H1 (cell line): ENCODE results near the gene MMP24. TPM values are rescaled to one million over a fixed set of nuclear protein-coding genes. Genes with fewer than 3 reads are reported as not detected.

ENCODE experiments used
- CTCF ChIA-PET: fragments of 300-600 bp; sonication (Branson Sonifier 250); formaldehyde crosslinking; loops from one replicate; lab custom pipeline; 2021; ENCODE audit not compliant: partially characterized antibody; lab: Charles Lee
- POLR2A ChIA-PET: fragments of 300-600 bp; sonication (Branson Sonifier 250); formaldehyde crosslinking; loops from one replicate; lab custom pipeline; 2021; ENCODE audit warnings: inconsistent platforms; ENCODE audit not compliant: partially characterized antibody; lab: Charles Lee
- DNase-seq, 2 experiments: peaks; one replicate each; pipeline versions ENCODE4 v3.0.0 to v3.0.0-alpha.2; 2010 to 2022; ENCODE audit warnings: low spot score in 2 of 2, low read depth in 1 of 2, mixed read lengths in 1 of 2
- FAIRE-seq: peaks from 2 replicates; lab custom pipeline; 2011; peaks lifted over from hg19 to GRCh38; lab: Jason Lieb, UNC
- H2AFZ ChIP-seq: 2 replicates; pipeline ENCODE4 v1.8.1; 2012; ENCODE audit warnings: low read length, inconsistent platforms
- H2AK5ac ChIP-seq: 2 replicates; pipeline ENCODE4 v1.6.1; 2013; ENCODE audit warnings: low read depth, low read length
- H2BK120ac ChIP-seq: replicated peaks from 2 replicates; pipeline ENCODE3; 2013; ENCODE audit warnings: low read depth, low read length, inconsistent platforms
- H2BK12ac ChIP-seq: 2 replicates; pipeline ENCODE4 v1.6.1; 2013; ENCODE audit warnings: low read depth, low read length
- H2BK15ac ChIP-seq: 2 replicates; pipeline ENCODE4 v1.6.1; 2013; ENCODE audit warnings: low read length
- H2BK20ac ChIP-seq: 2 replicates; pipeline ENCODE4 v1.6.1; 2013; ENCODE audit warnings: low read length
- H2BK5ac ChIP-seq: 2 replicates; pipeline ENCODE4 v1.6.1; 2013; ENCODE audit warnings: low read depth, low read length
- H3K14ac ChIP-seq: 2 replicates; pipeline ENCODE4 v1.6.1; 2013; ENCODE audit warnings: inconsistent platforms; ENCODE audit not compliant: insufficient read length
- H3K18ac ChIP-seq: 2 replicates; pipeline ENCODE4 v1.6.1; 2013; ENCODE audit warnings: low read length; ENCODE audit errors: extremely low read depth
- H3K23ac ChIP-seq: 2 replicates; pipeline ENCODE4 v1.6.1; 2013; ENCODE audit warnings: inconsistent platforms; ENCODE audit not compliant: insufficient read length
- H3K23me2 ChIP-seq: 2 replicates; pipeline ENCODE4 v1.6.1; 2013; ENCODE audit warnings: low read depth, low read length
- H3K27ac ChIP-seq: 2 replicates; pipeline ENCODE4 v1.6.1; 2011; ENCODE audit warnings: low read depth, low read length, inconsistent platforms
- H3K27me3 ChIP-seq, 4 experiments: replicated peaks in 1 of 4; 1 replicate in 1 of 4; 2 replicates in 3 of 4; pipeline versions ENCODE4 v1.6.1 to v1.8.1; 2011 to 2013; ENCODE audit warnings: low read length in 3 of 4, mild to moderate bottlenecking in 3 of 4, inconsistent platforms in 2 of 4, mixed read lengths in 2 of 4, moderate library complexity in 1 of 4; ENCODE audit not compliant: control insufficient read depth in 3 of 4, insufficient read depth in 3 of 4; ENCODE audit errors: extremely low read depth in 1 of 4
- H3K36me3 ChIP-seq, 4 experiments: 2 replicates each; pipeline versions ENCODE4 v1.6.1 to v1.8.1; 2011 to 2013; ENCODE audit warnings: mild to moderate bottlenecking in 4 of 4, low read length in 3 of 4, moderate library complexity in 2 of 4, control low read depth in 1 of 4, inconsistent platforms in 1 of 4; ENCODE audit not compliant: insufficient read depth in 4 of 4, control insufficient read depth in 2 of 4
- H3K4ac ChIP-seq: replicated peaks from 2 replicates; pipeline ENCODE3; 2013; ENCODE audit warnings: low read length, low read depth, mixed read lengths, inconsistent platforms; ENCODE audit not compliant: insufficient read length
- H3K4me1 ChIP-seq, 4 experiments: replicated peaks in 1 of 4; 1 replicate in 1 of 4; 2 replicates in 3 of 4; pipeline versions ENCODE4 v1.6.1 to v1.8.1; 2011 to 2013; ENCODE audit warnings: low read length in 3 of 4, inconsistent platforms in 2 of 4, mixed read lengths in 1 of 4; ENCODE audit not compliant: insufficient read depth in 4 of 4, control insufficient read depth in 3 of 4
- H3K4me2 ChIP-seq, 2 experiments: 2 replicates each; pipeline versions ENCODE4 v1.6.1 to v1.8.1; 2011 to 2013; ENCODE audit warnings: low read depth in 2 of 2, low read length in 2 of 2, control low read depth in 1 of 2, inconsistent platforms in 1 of 2, mild to moderate bottlenecking in 1 of 2; ENCODE audit not compliant: insufficient read depth in 1 of 2
- H3K4me3 ChIP-seq, 4 experiments: fragments of 200-600, 300-600 bp in 1 of 4; sonication (generic), shearing (Covaris generic), sonication (Bioruptor Twin) in 1 of 4; 2 replicates each; pipeline versions ENCODE4 v1.5.1 to v1.8.1; 2011 to 2016; ENCODE audit warnings: low read length in 4 of 4, low read depth in 3 of 4, control low read depth in 2 of 4, inconsistent platforms in 2 of 4, mild to moderate bottlenecking in 2 of 4, mixed read lengths in 1 of 4, moderate library complexity in 1 of 4; ENCODE audit not compliant: insufficient read depth in 2 of 4; ENCODE audit errors: extremely low read depth in 1 of 4
- H3K56ac ChIP-seq: replicated peaks from 2 replicates; pipeline ENCODE3; 2013; ENCODE audit warnings: low read depth, mild to moderate bottlenecking, mixed read lengths, low read length, inconsistent platforms; ENCODE audit not compliant: insufficient read length
- H3K79me1 ChIP-seq: 2 replicates; pipeline ENCODE4 v1.6.1; 2013; ENCODE audit warnings: low read depth, low read length, control low read depth
- H3K79me2 ChIP-seq, 2 experiments: 2 replicates each; pipeline versions ENCODE4 v1.6.1 to v1.8.1; 2012 to 2013; ENCODE audit warnings: low read length in 2 of 2, mild to moderate bottlenecking in 2 of 2, inconsistent platforms in 1 of 2; ENCODE audit not compliant: insufficient read depth in 2 of 2, control insufficient read depth in 1 of 2
- H3K9ac ChIP-seq, 4 experiments: replicated peaks in 1 of 4; 1 replicate in 1 of 4; 2 replicates in 3 of 4; pipeline versions ENCODE4 v1.6.1 to v1.8.1; 2011 to 2013; ENCODE audit warnings: low read depth in 3 of 4, low read length in 3 of 4, control low read depth in 2 of 4, mild to moderate bottlenecking in 2 of 4, moderate library complexity in 2 of 4, inconsistent platforms in 1 of 4; ENCODE audit errors: extremely low read depth in 1 of 4
- H3K9me3 ChIP-seq, 2 experiments: 2 replicates each; pipeline versions ENCODE4 v1.6.1 to v1.8.1; 2012 to 2013; ENCODE audit warnings: mild to moderate bottlenecking in 2 of 2, moderate library complexity in 2 of 2, control low read depth in 1 of 2, inconsistent platforms in 1 of 2, low read depth in 1 of 2, low read length in 1 of 2, mixed read lengths in 1 of 2; ENCODE audit not compliant: insufficient read depth in 2 of 2
- H4K20me1 ChIP-seq, 2 experiments: replicated peaks in 1 of 2; 2 replicates each; pipeline versions ENCODE3 to v1.8.1; 2011 to 2013; ENCODE audit warnings: inconsistent platforms in 2 of 2, low read length in 2 of 2, mild to moderate bottlenecking in 1 of 2; ENCODE audit not compliant: insufficient read depth in 2 of 2, control insufficient read depth in 1 of 2
- H4K5ac ChIP-seq: 2 replicates; pipeline ENCODE4 v1.6.1; 2013; ENCODE audit warnings: low read length, low read depth, mixed read lengths, inconsistent platforms; ENCODE audit not compliant: insufficient read length
- H4K8ac ChIP-seq: 2 replicates; pipeline ENCODE4 v1.8.0; 2013; ENCODE audit warnings: mild to moderate bottlenecking, moderate library complexity, low read length, inconsistent platforms; ENCODE audit not compliant: insufficient read depth; ENCODE audit errors: extremely low read depth
- H4K91ac ChIP-seq: replicated peaks from 2 replicates; pipeline ENCODE3; 2013; ENCODE audit warnings: low read length, mixed read lengths, inconsistent platforms; ENCODE audit not compliant: insufficient read length
- WGBS, 2 experiments: shearing (Covaris generic) in 1 of 2; methylation state at CpG; one replicate each; pipeline versions ENCODE4 v1.1.6 to v1.1.7; 2013 to 2015; ENCODE audit warnings: low lambda C conversion rate in 2 of 2, mixed read lengths in 2 of 2, inconsistent platforms in 1 of 2, low coverage in 1 of 2, missing lambda C conversion rate in 1 of 2; ENCODE audit not compliant: insufficient replicate concordance in 2 of 2, insufficient coverage in 1 of 2, insufficient read length in 1 of 2; ENCODE audit errors: extremely low coverage in 1 of 2, missing lambda C conversion rate in 1 of 2; 5-methylcytosine and 5-hydroxymethylcytosine counted together
- polyA plus RNA-seq, 7 experiments: library from polyadenylated mRNA; depleted of rRNA in 3 of 7; stranded (reverse) in 5 of 7; unstranded in 2 of 7; fragments of >200 nt in 5 of 7; fragments of 200-250 nt in 2 of 7; gene quantifications; 1 replicate in 5 of 7; 2 replicates in 1 of 7; 4 replicates in 1 of 7; pipeline versions ENCODE4 v1.2.1 to v1.2.3, GENCODE V29; 2011 to 2013; ENCODE audit warnings: missing spikeins in 2 of 7, mixed read lengths in 2 of 7
- total RNA-seq: library from RNA; stranded (reverse); fragmentation: NEBNext Ultra II Directional; extraction: Animal tissue kit (Norgen Biotek cat#: 25700); gene quantifications from 2 replicates; pipeline ENCODE4 v1.2.1, GENCODE V29; 2021

Gene MMP24
- total and polyA plus RNA-seq, 2 of the 8 experiments (the other 6 are each of a cell fraction or from before 2014, with no cell fraction given), result 18.8 to 21.4 TPM

- Histone ChIP-seq H2AK5ac (no peak overlapping the region), H4K8ac (no peak overlapping the region; the same call in 1 of the 2 replicates), H4K20me1 (no peaks in the 10 kb centered on the region), H3K14ac (no peak overlapping the region), H3K4me2 (no peak overlapping the region), H4K91ac (no peak overlapping the region), H3K56ac (no peak overlapping the region), H2AFZ (no peak overlapping the region), H3K79me2 (no peaks in the 10 kb centered on the region), H2BK15ac (no peak overlapping the region), H3K27ac (no peak overlapping the region), H3K23ac (no peak overlapping the region), H3K18ac (no peak overlapping the region; the same call in 1 of the 2 replicates), H3K79me1 (no peaks in the 10 kb centered on the region), H3K36me3 (peaks cover 0 to 10% (median 0%) of the 10 kb centered on the region in 4 experiments; a peak in 3 of 8 replicates), H2BK20ac (no peak overlapping the region), H3K4ac (no peak overlapping the region), H2BK12ac (no peak overlapping the region), H3K9ac (no peak overlapping the region), H3K4me3 (no peak overlapping the region), H3K9me3 (no peaks in the 10 kb centered on the region), H2BK120ac (no peak overlapping the region), H4K5ac (no peak overlapping the region), H3K23me2 (no peaks in the 10 kb centered on the region), H2BK5ac (no peak overlapping the region), H3K27me3 (no peaks in the 10 kb centered on the region), H3K4me1 (peaks cover 0 to 3% (median 0%) of the 10 kb centered on the region in 4 experiments; a peak in 1 of 7 replicates)
- DNase-seq (no peak), FAIRE-seq (no peak)
- CTCF ChIA-PET, result interaction anchor here (0.7 to 1.4 kb wide), 4 partner anchors 19 to 40 kb away, joined by 3 to 5 read pairs (median 4); no protein-coding TSS in a partner anchor
- 91% methylated on average over 9 of the region's 9 CpGs; no CpG with 5 or more reads in 1 of the 2 experiments for WGBS, 2 experiments
- POLR2A ChIA-PET, result interaction anchor here (1.0 to 7.5 kb wide), 5 partner anchors 10 to 102 kb away, joined by 3 to 52 read pairs (median 3); partner anchors contain the start of genes EDEM2 and EIF6
Measured at GRCh38 chr20:35248641-35249475, 22.4 kb downstream of the MMP24 start.
